SH-SY5Y (cell line): Measurements from ENCODE around the gene CACNG7.

Experiments used
- GATA2 ChIP-seq: IDR thresholded peaks from 2 replicates; pipeline ENCODE4 v1.6.1; 2011; ENCODE audit warnings: mild to moderate bottlenecking, low read depth, low read length
- GATA3 ChIP-seq: IDR thresholded peaks from 2 replicates; pipeline ENCODE4 v1.6.1; 2011; ENCODE audit warnings: low read depth, mild to moderate bottlenecking, low read length, moderate library complexity

CACNG7 gene

DNA sequence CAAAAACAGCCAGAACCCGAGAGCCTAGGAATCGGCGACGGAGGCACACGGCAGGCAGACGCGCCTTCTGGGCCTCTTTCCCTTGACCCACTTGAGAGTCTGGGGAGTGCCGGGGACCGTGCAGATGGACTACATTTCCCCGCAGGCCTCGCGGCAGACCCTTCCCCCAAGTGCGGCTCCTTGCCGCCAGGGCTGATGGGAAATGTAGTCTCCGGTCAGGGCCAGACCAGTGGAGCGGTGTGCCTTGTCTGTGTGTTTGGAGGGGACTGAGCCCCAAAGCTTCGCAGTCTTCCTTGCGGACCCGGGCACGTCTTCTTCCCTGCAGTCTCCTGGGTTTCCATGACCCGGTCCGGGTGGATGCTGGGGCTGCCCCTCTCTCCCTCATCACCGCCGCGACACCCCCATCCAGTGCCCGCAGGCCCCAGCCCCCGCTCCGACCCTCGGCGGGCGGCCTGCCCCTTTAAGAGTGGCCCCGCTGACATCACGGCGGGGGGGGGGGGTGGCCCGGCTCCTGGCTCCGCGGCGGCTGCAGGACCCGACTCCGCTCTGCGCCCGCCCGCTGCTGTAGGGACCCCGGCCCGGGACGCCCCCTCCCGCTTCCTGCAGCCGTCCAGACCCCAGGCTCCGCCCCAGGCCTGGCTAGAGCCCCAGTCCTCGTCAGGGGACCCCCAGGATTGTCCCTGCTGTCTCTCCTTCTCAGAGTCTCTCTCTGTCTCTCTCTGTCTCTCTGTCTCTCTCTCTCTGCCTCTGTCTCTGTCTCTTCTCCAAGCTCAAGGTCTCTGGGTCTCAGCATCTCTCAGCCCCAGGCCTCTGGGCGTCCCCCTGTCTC, 758 bp upstream of the CACNG7 start:
- TF ChIP-seq GATA3 (no peak), GATA2 (no peak)

DNA sequence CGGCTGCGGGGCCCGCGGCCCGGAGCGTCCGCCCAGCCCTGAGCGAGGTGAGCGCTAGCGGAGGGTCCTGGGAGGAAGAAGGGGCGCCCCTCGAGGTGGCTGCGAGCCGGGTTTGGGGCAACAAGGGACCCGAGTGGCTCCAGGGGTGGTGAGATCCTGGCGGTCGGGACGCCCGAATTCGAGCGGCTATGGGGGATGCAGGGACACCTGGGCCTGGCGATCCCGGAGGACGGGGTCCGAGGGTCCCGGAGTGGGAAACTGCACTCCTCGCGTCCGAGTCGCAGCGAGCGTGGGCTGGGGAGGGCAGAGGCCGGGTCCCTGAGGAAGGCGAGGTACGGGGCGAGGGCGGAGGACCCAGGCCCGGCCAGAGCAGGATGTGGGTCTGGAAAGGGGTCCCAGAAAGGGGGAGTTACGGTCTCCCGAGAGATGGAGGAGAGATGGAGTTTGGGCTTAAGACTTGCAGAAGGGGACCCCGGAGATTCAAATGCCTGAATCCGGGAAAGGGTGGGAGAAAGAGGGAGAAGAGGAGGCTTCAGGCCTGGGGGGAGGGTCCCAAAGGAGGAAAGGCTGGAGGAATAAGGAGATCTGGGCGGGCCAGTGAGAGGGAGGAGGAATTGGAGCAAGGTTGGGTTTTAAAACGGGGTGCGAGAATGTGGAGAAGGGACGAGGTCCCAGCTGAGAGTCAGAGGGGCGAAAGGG, 542 bp downstream of the CACNG7 start:
- no peak for TF ChIP-seq GATA2
- no peak for TF ChIP-seq GATA3

- TF ChIP-seq GATA2 (no peak), GATA3 (no peak)
Measured at GRCh38 chr19:53910170-53910518, 1.1 kb downstream of the CACNG7 start.

- no peak for TF ChIP-seq GATA2
- TF ChIP-seq GATA3 = no peak
Measured at GRCh38 chr19:53912653-53913052, 3.6 kb downstream of the CACNG7 start.

DNA sequence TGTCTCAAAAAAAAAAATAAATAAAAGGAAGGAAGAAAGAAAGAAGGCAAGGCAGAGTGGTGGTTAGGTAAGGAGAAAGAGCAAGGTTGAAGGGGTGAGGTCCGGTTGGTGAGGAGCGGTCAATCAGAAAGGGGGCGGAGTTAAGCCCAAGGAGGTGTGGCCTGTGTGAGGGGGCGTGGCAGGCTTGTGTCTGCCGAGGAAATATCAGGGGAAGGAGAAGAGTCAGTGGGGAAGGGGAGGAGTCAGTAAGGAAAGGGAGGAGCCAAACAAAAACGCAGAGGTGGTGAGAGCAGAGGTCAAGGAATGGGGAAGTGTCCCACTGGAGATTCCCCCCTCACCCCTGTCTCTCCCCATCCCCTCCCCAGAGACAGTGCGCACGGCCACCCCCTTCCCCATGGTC, 5.9 kb downstream of the CACNG7 start:
- TF ChIP-seq GATA2 = no peak
- TF ChIP-seq GATA3 = no peak

- TF ChIP-seq GATA3 (no peak), GATA2 (no peak)
Measured at GRCh38 chr19:53916004-53916403, 6.9 kb downstream of the CACNG7 start.

DNA sequence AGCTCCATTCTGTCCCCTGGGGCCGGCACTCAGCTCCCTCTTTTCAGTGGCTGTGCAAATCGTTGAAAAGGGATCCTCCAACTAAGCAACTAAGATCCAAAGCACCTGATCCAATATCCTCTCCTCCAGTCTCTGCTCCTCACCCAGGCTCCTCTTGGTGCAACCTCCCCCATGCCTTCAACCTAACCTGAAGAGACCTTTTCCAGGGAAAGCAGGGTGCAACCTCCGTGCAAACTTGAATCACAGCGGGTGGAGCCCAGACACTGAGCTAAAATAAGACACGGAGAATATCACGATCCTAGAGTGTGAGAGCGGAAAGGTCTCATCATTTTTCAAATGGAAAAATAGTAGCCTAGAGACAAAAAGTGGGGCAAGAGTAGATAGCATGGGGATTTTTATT, 8.3 kb downstream of the CACNG7 start:
- TF ChIP-seq GATA2 = no peak
- TF ChIP-seq GATA3 = no peak

GRCh38 chr19:53927739-53928138, 18.7 kb downstream of the CACNG7 start:
- TF ChIP-seq GATA3 (no peak), GATA2 (no peak)

GRCh38 chr19:53936029-53936428, 27.0 kb downstream of the CACNG7 start:
- TF ChIP-seq GATA2 = no peak
- no peak for TF ChIP-seq GATA3

GRCh38 chr19:53942001-53942786, 33.1 kb downstream of the CACNG7 start:
- TF ChIP-seq GATA3 = no peak
- TF ChIP-seq GATA2 = no peak

DNA sequence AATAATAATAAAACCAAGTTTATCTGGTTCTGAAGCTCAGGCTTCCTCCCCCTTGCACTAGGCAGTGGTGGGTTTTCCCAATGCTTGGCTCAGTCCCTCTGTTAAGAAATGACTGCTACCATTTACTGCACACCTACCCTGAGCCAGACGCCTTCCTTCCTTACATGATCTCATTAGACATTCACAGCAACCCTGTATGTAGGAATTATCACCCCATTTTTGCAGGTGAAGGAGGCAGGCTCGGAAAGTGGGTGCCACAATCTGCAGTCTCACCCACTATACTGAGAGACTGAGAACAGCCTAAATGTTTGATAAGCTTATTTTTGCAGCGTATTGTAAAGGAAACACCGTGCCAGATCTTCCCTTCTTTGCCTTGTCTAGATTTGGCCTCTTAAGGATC, 35.3 kb downstream of the CACNG7 start:
- no peak for TF ChIP-seq GATA2
- TF ChIP-seq GATA3 = no peak

GRCh38 chr19:53944933-53945332, 35.9 kb downstream of the CACNG7 start:
- no peak for TF ChIP-seq GATA3
- TF ChIP-seq GATA2 = no peak

DNA sequence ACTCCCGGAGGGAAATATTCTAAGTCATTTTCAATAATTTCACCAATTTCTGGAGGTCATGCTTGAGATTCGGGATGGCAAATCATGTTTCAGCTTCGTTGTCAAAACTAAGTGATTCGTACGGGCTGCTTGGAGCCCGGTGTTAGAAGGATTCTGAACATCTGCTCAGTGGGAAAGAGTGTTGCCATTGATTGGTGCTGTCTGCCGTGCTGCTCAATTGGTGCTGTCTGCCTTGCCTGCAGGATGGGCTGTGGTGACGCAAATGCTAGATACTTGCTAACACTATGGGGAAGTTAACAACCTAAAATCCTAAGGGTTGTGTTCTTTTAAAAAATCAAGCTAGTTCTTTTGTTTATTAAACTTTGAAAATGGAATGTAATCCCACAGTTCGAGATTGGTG, 36.4 kb downstream of the CACNG7 start:
- TF ChIP-seq GATA2 (no peak), GATA3 (no peak)

GRCh38 chr19:53945998-53946397, 36.9 kb downstream of the CACNG7 start:
- no peak for TF ChIP-seq GATA2
- no peak for TF ChIP-seq GATA3

DNA sequence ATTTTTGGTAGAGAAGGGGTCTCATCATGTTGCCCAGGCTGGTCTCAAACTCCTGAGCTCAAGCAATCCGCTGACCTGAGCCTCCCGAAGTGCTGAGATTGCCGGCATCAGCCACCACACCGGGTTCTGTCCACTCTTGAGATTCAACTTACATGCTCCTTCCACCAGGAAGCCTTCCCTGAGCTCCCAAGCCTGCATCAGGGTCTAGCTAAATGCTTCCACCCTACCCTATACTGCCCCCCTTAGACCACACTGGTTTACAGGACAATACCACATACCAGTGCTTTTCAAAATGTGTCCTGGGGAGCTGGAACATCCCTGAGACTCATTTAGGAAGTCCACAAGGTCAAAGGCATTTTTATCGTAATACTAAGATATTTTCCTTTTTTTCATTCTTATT, 38.5 kb downstream of the CACNG7 start:
- no peak for TF ChIP-seq GATA3
- TF ChIP-seq GATA2 = no peak
